WTC11 (cell line): ENCODE results near the gene BHLHE23.

Experiments
- CTCF ChIP-seq: fragments of 200-600 bp; IDR thresholded peaks from 2 replicates; pipeline ENCODE4 v1.8.0; 2022; ENCODE audit warnings: antibody characterized with exemption
- E2F4 ChIP-seq: sonication (generic); formaldehyde crosslinking; IDR thresholded peaks from 2 replicates; pipeline ENCODE4 v1.8.1; 2022; ENCODE audit warnings: low read depth, mild to moderate bottlenecking, moderate library complexity, missing genetic modification reagents, borderline replicate concordance
- MAX ChIP-seq: sonication (generic); formaldehyde crosslinking; IDR thresholded peaks from 2 replicates; pipeline ENCODE4 v1.8.0; 2022; ENCODE audit warnings: mild to moderate bottlenecking, missing genetic modification reagents
- MLX ChIP-seq: sonication (generic); formaldehyde crosslinking; IDR thresholded peaks from 2 replicates; pipeline ENCODE4 v1.8.1; 2023; ENCODE audit warnings: mild to moderate bottlenecking, missing genetic modification reagents, moderate library complexity
- NR1H2 ChIP-seq: sonication (generic); formaldehyde crosslinking; IDR thresholded peaks from 2 replicates; pipeline ENCODE4 v1.9.0; 2021; ENCODE audit warnings: mild to moderate bottlenecking, moderate library complexity, missing genetic modification reagents
- TEAD4 ChIP-seq: sonication (generic); formaldehyde crosslinking; IDR thresholded peaks from 2 replicates; pipeline ENCODE4 v1.8.0; 2022; ENCODE audit warnings: mild to moderate bottlenecking, missing genetic modification reagents
- ZNF138 ChIP-seq: sonication (generic); formaldehyde crosslinking; conservative IDR thresholded peaks from 2 replicates; pipeline ENCODE4 v1.8.1; 2022; ENCODE audit warnings: mild to moderate bottlenecking, moderate library complexity, missing genetic modification reagents
- ZNF281 ChIP-seq: sonication (generic); formaldehyde crosslinking; IDR thresholded peaks from 2 replicates; pipeline ENCODE4 v1.8.0; 2023; ENCODE audit warnings: mild to moderate bottlenecking, missing genetic modification reagents
- ZNF671 ChIP-seq: fragments of 250-450 bp; sonication (Bioruptor Pico); IDR thresholded peaks from 2 replicates; pipeline ENCODE4 v1.8.0; 2021; ENCODE audit warnings: mild to moderate bottlenecking
- TF ChIP-seq, protein P1 (sequence below): sonication (generic); formaldehyde crosslinking; conservative IDR thresholded peaks from 2 replicates; pipeline ENCODE4 v1.8.1; 2022; ENCODE audit warnings: mild to moderate bottlenecking, missing genetic modification reagents
- TF ChIP-seq, protein P2 (sequence below): sonication (generic); formaldehyde crosslinking; IDR thresholded peaks from 2 replicates; pipeline ENCODE4 v1.8.1; 2023; ENCODE audit warnings: mild to moderate bottlenecking, missing genetic modification reagents, moderate library complexity
- TF ChIP-seq, protein P3 (sequence below): fragments of 250-450 bp; sonication (Bioruptor Pico); conservative IDR thresholded peaks from 2 replicates; pipeline ENCODE4 v1.9.0; 2021; ENCODE audit warnings: mild to moderate bottlenecking
- TF ChIP-seq, protein P4 (sequence below): sonication (generic); formaldehyde crosslinking; IDR thresholded peaks from 2 replicates; pipeline ENCODE4 v1.8.1; 2023; ENCODE audit warnings: mild to moderate bottlenecking, moderate library complexity, missing genetic modification reagents

DNA sequence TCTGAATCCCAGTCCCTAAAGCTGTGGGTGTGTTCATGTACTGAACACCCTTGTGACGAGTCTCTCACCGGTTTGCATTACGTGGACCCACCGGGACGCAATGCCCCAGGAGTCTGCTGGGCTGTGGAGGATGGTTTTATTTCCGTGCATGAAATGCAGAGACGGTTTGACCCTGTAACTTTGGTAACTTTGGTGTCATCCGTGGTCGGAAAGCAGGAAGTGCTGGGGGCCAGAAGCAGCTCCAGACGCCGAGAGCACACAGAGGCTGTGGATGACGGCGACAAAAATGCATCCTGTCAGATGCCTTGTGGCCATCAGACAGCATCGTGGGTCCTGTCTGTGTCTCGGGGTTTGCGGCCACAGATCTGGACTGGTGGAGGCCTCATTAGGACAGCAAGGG, 7.2 kb downstream of the BHLHE23 start:
- TF ChIP-seq MAX (no peak), E2F4 (CRISPR knock-in tag) (no peak), NR1H2 (CRISPR knock-in tag) (no peak), CTCF (no peak), ZNF138 (CRISPR knock-in tag) (no peak), MLX (CRISPR knock-in tag) (no peak), ZNF281 (no peak), TEAD4 (CRISPR knock-in tag) (no peak), ZNF671 (no peak)
- TF ChIP-seq, protein P1, sequence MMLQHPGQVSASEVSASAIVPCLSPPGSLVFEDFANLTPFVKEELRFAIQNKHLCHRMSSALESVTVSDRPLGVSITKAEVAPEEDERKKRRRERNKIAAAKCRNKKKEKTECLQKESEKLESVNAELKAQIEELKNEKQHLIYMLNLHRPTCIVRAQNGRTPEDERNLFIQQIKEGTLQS (CRISPR knock-in tag): no peak
- TF ChIP-seq, protein P2, sequence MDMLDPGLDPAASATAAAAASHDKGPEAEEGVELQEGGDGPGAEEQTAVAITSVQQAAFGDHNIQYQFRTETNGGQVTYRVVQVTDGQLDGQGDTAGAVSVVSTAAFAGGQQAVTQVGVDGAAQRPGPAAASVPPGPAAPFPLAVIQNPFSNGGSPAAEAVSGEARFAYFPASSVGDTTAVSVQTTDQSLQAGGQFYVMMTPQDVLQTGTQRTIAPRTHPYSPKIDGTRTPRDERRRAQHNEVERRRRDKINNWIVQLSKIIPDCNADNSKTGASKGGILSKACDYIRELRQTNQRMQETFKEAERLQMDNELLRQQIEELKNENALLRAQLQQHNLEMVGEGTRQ (CRISPR knock-in tag): no peak
- TF ChIP-seq, protein P3, sequence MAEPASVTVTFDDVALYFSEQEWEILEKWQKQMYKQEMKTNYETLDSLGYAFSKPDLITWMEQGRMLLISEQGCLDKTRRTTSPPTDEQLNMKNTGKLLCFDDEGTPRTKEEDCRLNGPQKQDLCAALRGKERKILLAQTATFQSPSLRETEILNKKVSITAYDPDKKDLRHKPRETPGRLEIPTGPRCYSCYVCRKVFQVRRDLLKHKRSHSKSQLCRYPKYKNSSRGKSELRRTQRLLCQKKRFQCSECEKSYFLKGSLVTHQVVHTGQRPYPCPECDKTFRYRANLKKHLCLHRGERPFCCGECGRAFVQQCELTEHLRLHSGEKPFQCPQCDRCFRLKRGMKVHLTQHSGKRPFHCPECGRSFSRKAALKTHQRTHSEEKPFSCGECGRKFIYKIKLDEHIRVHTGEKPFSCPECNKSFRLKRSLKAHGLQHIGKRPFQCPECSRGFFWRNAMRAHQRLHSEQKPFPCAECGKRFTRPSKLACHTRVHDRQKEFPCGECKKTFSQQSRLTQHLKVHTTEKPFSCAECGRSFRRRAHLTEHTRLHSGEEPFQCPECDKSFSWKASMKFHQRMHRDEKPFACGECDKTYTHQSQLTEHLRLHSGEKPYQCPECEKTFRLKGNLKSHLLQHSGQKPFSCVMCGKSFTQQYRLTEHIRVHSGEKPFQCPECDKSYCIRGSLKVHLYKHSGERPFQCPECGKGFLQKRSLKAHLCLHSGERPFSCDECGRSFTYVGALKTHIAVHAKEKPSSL (CRISPR knock-in tag): no peak
- TF ChIP-seq, protein P4, sequence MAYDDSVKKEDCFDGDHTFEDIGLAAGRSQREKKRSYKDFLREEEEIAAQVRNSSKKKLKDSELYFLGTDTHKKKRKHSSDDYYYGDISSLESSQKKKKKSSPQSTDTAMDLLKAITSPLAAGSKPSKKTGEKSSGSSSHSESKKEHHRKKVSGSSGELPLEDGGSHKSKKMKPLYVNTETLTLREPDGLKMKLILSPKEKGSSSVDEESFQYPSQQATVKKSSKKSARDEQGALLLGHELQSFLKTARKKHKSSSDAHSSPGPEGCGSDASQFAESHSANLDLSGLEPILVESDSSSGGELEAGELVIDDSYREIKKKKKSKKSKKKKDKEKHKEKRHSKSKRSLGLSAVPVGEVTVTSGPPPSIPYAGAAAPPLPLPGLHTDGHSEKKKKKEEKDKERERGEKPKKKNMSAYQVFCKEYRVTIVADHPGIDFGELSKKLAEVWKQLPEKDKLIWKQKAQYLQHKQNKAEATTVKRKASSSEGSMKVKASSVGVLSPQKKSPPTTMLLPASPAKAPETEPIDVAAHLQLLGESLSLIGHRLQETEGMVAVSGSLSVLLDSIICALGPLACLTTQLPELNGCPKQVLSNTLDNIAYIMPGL (CRISPR knock-in tag): no peak
